CD14-positive monocyte (primary cell): Measurements from ENCODE around the gene ELMO1. TPM values are rescaled to one million over a fixed set of nuclear protein-coding genes. Genes with fewer than 3 reads are reported as not detected.

Experiments used
- DNase-seq, 3 donors: peaks; one replicate each; pipeline ENCODE4 v3.0.0-alpha.2; 2011 to 2022
- H2AFZ ChIP-seq: 2 replicates; pipeline ENCODE4 v1.6.0; 2012; ENCODE audit warnings: mild to moderate bottlenecking, low read depth, low read length, inconsistent platforms; ENCODE audit not compliant: insufficient read depth, poor library complexity, severe bottlenecking
- H3K27ac ChIP-seq, 2 donors: 1 replicate in 1 of 2; 2 replicates in 1 of 2; pipeline ENCODE4 v1.5.1; 2012 to 2013; ENCODE audit warnings: low read length in 2 of 2, control low read depth in 1 of 2, inconsistent platforms in 1 of 2, low read depth in 1 of 2, mild to moderate bottlenecking in 1 of 2
- H3K27me3 ChIP-seq, 2 donors: one replicate each; pipeline versions ENCODE4 v1.6.0 to v1.6.1; 2011 to 2013; ENCODE audit warnings: low read length in 2 of 2; ENCODE audit not compliant: control insufficient read depth in 2 of 2, insufficient read depth in 2 of 2
- H3K36me3 ChIP-seq, 2 donors: replicated peaks in 1 of 2; 1 replicate in 1 of 2; 2 replicates in 1 of 2; pipeline versions ENCODE4 v1.5.1 to v1.6.1; 2012 to 2013; ENCODE audit warnings: low read length in 2 of 2, control low read depth in 1 of 2, inconsistent platforms in 1 of 2, mild to moderate bottlenecking in 1 of 2; ENCODE audit not compliant: insufficient read depth in 2 of 2, control insufficient read depth in 1 of 2
- H3K4me1 ChIP-seq, 2 donors: 1 replicate in 1 of 2; 2 replicates in 1 of 2; pipeline versions ENCODE4 v1.5.1 to v1.6.1; 2012 to 2013; ENCODE audit warnings: low read length in 2 of 2, control low read depth in 1 of 2, inconsistent platforms in 1 of 2, mild to moderate bottlenecking in 1 of 2, moderate library complexity in 1 of 2; ENCODE audit not compliant: insufficient read depth in 2 of 2, control insufficient read depth in 1 of 2
- H3K4me2 ChIP-seq: replicated peaks from 2 replicates; pipeline ENCODE3; 2012; ENCODE audit warnings: low read length, moderate library complexity, mild to moderate bottlenecking; ENCODE audit not compliant: poor library complexity, severe bottlenecking; ENCODE audit errors: extremely low read depth
- H3K4me3 ChIP-seq, 3 experiments: fragments of 200-600 bp in 1 of 3; sonication (generic) in 1 of 3; replicated peaks in 1 of 3; 1 replicate in 2 of 3; 2 replicates in 1 of 3; pipeline ENCODE4 v1.5.1; 2011 to 2013; ENCODE audit warnings: low read length in 3 of 3, mild to moderate bottlenecking in 3 of 3, control low read depth in 2 of 3, low read depth in 2 of 3, inconsistent platforms in 1 of 3, moderate library complexity in 1 of 3
- H3K79me2 ChIP-seq: 2 replicates; pipeline ENCODE4 v1.6.0; 2012; ENCODE audit warnings: mild to moderate bottlenecking, control low read depth, inconsistent platforms, low read length, moderate library complexity; ENCODE audit not compliant: insufficient read depth
- H3K9ac ChIP-seq: 2 replicates; pipeline ENCODE4 v1.6.0; 2017; ENCODE audit warnings: low read length, mild to moderate bottlenecking; ENCODE audit not compliant: insufficient read depth, poor library complexity, severe bottlenecking
- H3K9me3 ChIP-seq, 2 donors: replicated peaks in 1 of 2; 1 replicate in 1 of 2; 2 replicates in 1 of 2; pipeline versions ENCODE4 v1.5.1 to v1.6.1; 2012 to 2013; ENCODE audit warnings: low read length in 2 of 2, control low read depth in 1 of 2; ENCODE audit not compliant: control insufficient read depth in 1 of 2, insufficient read depth in 1 of 2
- H4K20me1 ChIP-seq: 2 replicates; pipeline ENCODE4 v1.6.0; 2012; ENCODE audit warnings: mild to moderate bottlenecking, low read length, control low read depth, moderate library complexity; ENCODE audit not compliant: insufficient read depth
- H3K27ac Mint-ChIP-seq, 7 donors: one replicate each; pipeline ENCODE4 v1.8.0; 2020; ENCODE audit warnings: mild to moderate bottlenecking in 7 of 7, mixed read lengths in 7 of 7, moderate library complexity in 6 of 7, inconsistent platforms in 2 of 7
- H3K27me3 Mint-ChIP-seq, 3 donors: one replicate each; pipeline ENCODE4 v1.8.0; 2021 to 2022; ENCODE audit warnings: low read depth in 3 of 3, mild to moderate bottlenecking in 3 of 3, mixed read lengths in 3 of 3, moderate library complexity in 3 of 3, inconsistent platforms in 1 of 3
- H3K36me3 Mint-ChIP-seq, 2 donors: one replicate each; pipeline ENCODE4 v1.8.0; 2020; ENCODE audit warnings: mixed read lengths in 2 of 2, inconsistent platforms in 1 of 2, mild to moderate bottlenecking in 1 of 2
- H3K4me1 Mint-ChIP-seq: one replicate; pipeline ENCODE4 v1.8.0; 2020; ENCODE audit warnings: mild to moderate bottlenecking, mixed read lengths
- H3K4me3 Mint-ChIP-seq, 2 donors: one replicate each; pipeline ENCODE4 v1.8.0; 2020; ENCODE audit warnings: mild to moderate bottlenecking in 2 of 2, mixed read lengths in 2 of 2, moderate library complexity in 1 of 2
- H3K9me3 Mint-ChIP-seq, 7 donors: one replicate each; pipeline ENCODE4 v1.8.0; 2020 to 2022; ENCODE audit warnings: mixed read lengths in 7 of 7, mild to moderate bottlenecking in 6 of 7, moderate library complexity in 6 of 7, inconsistent platforms in 2 of 7
- WGBS: methylation state at CpG from one replicate; pipeline ENCODE4 v1.1.5; 2013; ENCODE audit warnings: missing lambda C conversion rate; ENCODE audit not compliant: insufficient coverage; 5-methylcytosine and 5-hydroxymethylcytosine counted together
- intact Hi-C, 2 donors: fragments of 100-400 bp; cut with micrococcal nuclease; formaldehyde crosslinking; loops; one replicate each; pipeline versions ENCODE4 v1.15.0 to v1.15.1; 2023
- polyA plus RNA-seq, 3 donors: library from polyadenylated mRNA; depleted of rRNA in 1 of 3; unstranded in 2 of 3; stranded (reverse) in 1 of 3; fragments of 300-500 nt in 2 of 3; fragments of >200 nt in 1 of 3; fragmentation: Illumina TruSeq in 2 of 3; gene quantifications; 1 replicate in 2 of 3; 2 replicates in 1 of 3; pipeline ENCODE4 v1.2.3, GENCODE V29; 2012 to 2021
- TF ChIP-seq, protein P1 (sequence below): fragments of 200-600 bp; IDR thresholded peaks from one replicate; pipeline ENCODE4 v1.8.0; 2022; ENCODE audit warnings: antibody characterized with exemption, mild to moderate bottlenecking

ELMO1 gene
- polyA plus RNA-seq, 3 donors, result 46.6 to 50.2 (median 46.7) TPM

DNA sequence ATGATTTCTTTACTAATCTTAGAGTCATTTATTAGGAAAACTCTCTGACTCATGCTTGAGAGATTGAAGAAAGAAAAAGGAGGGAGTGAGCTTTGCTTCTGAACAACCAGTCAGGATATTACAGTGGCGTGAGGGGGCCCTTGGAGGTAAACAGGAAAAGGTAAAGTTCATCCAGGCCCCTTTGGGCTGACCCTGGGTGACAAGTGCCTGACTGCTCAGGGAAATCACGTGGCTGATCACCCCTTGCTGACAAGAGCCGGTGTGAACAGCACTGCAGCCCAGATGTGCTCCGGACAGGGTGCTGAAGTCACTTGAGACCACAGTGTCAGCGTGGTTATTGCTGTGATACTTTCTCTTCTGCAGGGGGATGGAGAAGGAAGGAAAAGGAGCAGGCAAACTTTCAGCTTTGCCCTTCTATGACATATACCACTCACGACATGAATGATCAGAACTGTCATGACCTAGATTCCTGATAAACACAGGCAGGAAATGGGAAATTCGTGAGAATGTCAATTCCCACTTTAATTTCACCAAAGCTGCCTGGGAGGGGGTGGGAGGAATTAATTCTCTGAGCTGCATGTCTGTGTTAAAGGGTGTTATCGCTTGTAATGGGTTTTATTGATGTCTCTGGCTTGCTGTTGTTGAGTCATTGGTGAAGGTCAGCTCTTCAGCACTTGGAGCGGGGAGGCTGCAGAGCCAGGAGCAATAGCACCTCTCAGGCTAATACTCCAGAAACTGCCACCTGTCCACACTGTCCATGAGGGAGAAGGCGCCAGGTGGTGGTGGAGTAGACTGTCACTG is 584.6 kb downstream of the ELMO1 start:
- no peaks in the 10 kb centered on the region for H4K20me1 ChIP-seq
- no peak overlapping the region for H3K4me3 Mint-ChIP-seq
- no peak for DNase-seq
- no peaks in the 10 kb centered on the region for H3K27me3 Mint-ChIP-seq
- intact Hi-C loops, result no loop called here
- no peaks in the 10 kb centered on the region for H3K79me2 ChIP-seq
- WGBS, result 78% methylated on average over 4 of the region's 10 CpGs
- no peaks in the 10 kb centered on the region for H3K9me3 Mint-ChIP-seq
- H3K4me1 Mint-ChIP-seq, result peaks cover 6% of the 10 kb centered on the region
- H3K36me3 ChIP-seq, result peaks cover 42 to 97% of the 10 kb centered on the region in 2 donors
- peak overlapping the region in 1 of 2 donors; percentile 28 for H3K27ac ChIP-seq
- H3K4me3 ChIP-seq, result no peak overlapping the region
- no peaks in the 10 kb centered on the region for H3K27me3 ChIP-seq
- no peak overlapping the region for H3K4me2 ChIP-seq
- no peak overlapping the region for H3K9ac ChIP-seq
- peaks cover 83 to 88% of the 10 kb centered on the region in 2 donors for H3K36me3 Mint-ChIP-seq
- no peak overlapping the region for H2AFZ ChIP-seq
- H3K4me1 ChIP-seq, result no peaks in the 10 kb centered on the region
- H3K9me3 ChIP-seq, result no peaks in the 10 kb centered on the region
- H3K27ac Mint-ChIP-seq, result peak overlapping the region in 4 of 7 donors; percentile 12 to 70 (median 32)
- TF ChIP-seq, protein P1, sequence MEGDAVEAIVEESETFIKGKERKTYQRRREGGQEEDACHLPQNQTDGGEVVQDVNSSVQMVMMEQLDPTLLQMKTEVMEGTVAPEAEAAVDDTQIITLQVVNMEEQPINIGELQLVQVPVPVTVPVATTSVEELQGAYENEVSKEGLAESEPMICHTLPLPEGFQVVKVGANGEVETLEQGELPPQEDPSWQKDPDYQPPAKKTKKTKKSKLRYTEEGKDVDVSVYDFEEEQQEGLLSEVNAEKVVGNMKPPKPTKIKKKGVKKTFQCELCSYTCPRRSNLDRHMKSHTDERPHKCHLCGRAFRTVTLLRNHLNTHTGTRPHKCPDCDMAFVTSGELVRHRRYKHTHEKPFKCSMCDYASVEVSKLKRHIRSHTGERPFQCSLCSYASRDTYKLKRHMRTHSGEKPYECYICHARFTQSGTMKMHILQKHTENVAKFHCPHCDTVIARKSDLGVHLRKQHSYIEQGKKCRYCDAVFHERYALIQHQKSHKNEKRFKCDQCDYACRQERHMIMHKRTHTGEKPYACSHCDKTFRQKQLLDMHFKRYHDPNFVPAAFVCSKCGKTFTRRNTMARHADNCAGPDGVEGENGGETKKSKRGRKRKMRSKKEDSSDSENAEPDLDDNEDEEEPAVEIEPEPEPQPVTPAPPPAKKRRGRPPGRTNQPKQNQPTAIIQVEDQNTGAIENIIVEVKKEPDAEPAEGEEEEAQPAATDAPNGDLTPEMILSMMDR, result no peak

DNA sequence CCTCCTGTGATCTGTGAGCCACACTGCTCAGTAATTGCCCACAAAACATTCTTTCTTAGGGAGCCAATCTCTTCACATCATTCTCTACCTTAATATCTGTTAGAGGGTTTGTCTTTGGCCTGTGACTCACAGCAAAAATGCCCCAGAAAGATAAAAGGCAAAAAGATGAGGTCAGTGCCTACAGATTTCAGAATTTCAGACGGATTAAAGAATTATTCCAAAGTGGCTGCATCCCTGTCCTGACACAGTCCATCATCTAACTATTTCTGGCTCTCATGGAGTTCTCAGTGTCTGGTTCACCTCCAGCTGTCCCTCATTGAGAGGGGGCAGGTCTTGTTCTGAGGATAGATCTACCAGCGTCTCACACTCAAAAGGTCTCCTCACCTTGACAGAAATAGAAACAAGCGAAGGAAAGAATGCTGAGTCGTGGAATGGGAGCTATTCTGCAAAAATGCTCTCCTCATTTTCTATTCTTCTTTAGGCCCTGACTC is 585.8 kb downstream of the ELMO1 start:
- 100% methylated on average over 1 of the region's 4 CpGs for WGBS
- intact Hi-C loops, result no loop called here
- H2AFZ ChIP-seq, result no peak overlapping the region
- H3K4me2 ChIP-seq, result no peak overlapping the region
- peaks cover 4% of the 10 kb centered on the region for H3K4me1 Mint-ChIP-seq
- H3K9me3 Mint-ChIP-seq, result no peaks in the 10 kb centered on the region
- peaks cover 39 to 96% of the 10 kb centered on the region in 2 donors for H3K36me3 ChIP-seq
- DNase-seq, result no peak
- H3K4me3 ChIP-seq, result no peak overlapping the region
- H3K27ac Mint-ChIP-seq, result peak overlapping the region in 2 of 7 donors; percentile 49 to 71
- TF ChIP-seq, protein P1, result no peak
- H4K20me1 ChIP-seq, result no peaks in the 10 kb centered on the region
- no peaks in the 10 kb centered on the region for H3K9me3 ChIP-seq
- H3K27me3 Mint-ChIP-seq, result peaks cover 0 to 2% (median 0%) of the 10 kb centered on the region in 3 donors
- H3K36me3 Mint-ChIP-seq, result peaks cover 82 to 91% of the 10 kb centered on the region in 2 donors
- H3K4me3 Mint-ChIP-seq, result no peak overlapping the region
- H3K27ac ChIP-seq, result no peak overlapping the region
- no peaks in the 10 kb centered on the region for H3K27me3 ChIP-seq
- H3K79me2 ChIP-seq, result no peaks in the 10 kb centered on the region
- no peak overlapping the region for H3K9ac ChIP-seq
- H3K4me1 ChIP-seq, result no peaks in the 10 kb centered on the region
